ENCODE results near the gene EFCAB10.

EFCAB10 gene

DNA sequence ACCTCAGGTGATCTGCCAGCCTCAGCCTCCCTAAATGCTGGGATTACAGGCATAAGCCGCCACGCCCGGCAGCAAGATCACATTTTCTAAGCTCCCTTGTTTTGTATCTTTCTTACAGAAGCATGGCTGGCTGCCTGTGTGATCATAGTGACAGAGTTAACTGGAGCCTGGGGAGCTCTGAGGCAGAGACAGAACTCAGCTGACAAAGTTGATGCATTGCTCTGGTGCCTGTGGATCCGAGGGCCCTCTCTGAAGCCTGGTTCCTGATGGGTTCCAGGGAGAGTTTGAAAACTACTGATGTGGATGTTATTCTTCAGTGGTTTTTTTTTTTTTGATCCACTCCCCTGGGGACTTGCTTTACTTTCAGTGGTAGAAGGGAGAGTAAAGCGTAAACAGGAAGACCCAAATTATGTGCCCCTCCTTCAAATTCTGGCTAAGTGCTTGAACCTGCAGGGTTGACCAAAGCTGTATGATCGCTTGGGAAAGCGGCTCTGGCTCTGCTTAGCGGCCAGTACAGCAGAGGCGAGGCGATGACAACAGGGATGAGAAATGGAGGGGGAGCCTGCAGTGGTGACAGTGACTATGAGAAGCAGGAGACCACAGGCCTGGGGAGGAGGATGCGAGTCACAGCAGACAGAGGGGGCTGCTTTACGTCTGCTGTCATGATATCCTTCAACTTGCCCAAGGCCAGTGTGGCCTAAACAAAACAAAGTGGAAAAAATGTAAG is 6.8 kb upstream of the EFCAB10 start:
- no peak for FAIRE-seq
- DNase-seq (ENCODE audit: insufficient read length, low spot score), result no peak
- TF ChIP-seq POLR2A (IDR thresholded peaks at IDR 0.05; ENCODE audit: low read depth, low read length), result no peak

GRCh38 chr7:105585850-105586500 is 4.7 kb upstream of the EFCAB10 start:
- FAIRE-seq, result no peak
- no peak for DNase-seq (ENCODE audit: insufficient read length, low spot score)
- TF ChIP-seq POLR2A (IDR thresholded peaks at IDR 0.05; ENCODE audit: low read depth, low read length), result no peak

DNA sequence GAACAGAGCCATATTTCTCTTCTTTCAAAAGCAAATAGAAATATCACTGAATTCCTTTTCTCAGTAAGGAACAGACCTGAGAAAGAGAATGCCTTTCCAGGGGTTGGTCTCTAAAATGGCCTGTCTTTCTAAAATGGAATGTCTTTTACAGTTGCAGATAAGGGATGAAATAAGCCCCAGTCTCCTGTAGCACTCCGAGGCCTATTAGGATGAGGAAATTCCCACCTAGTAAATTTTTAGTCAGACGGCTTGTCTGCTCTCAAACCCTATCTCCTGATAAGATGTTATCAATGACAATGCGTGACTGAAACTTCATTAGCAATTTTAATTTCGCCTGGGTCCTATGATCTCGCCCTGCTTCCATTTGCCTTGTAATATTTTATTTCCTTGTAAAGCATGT is 2.9 kb upstream of the EFCAB10 start:
- TF ChIP-seq POLR2A (IDR thresholded peaks at IDR 0.05; ENCODE audit: low read depth, low read length), result no peak
- DNase-seq (ENCODE audit: insufficient read length, low spot score) (no peak), FAIRE-seq (no peak)

GRCh38 chr7:105583061-105583460 is 1.8 kb upstream of the EFCAB10 start:
- no peak for FAIRE-seq
- DNase-seq (ENCODE audit: insufficient read length, low spot score), result no peak
- TF ChIP-seq POLR2A (IDR thresholded peaks at IDR 0.05; ENCODE audit: low read depth, low read length), result no peak

DNA sequence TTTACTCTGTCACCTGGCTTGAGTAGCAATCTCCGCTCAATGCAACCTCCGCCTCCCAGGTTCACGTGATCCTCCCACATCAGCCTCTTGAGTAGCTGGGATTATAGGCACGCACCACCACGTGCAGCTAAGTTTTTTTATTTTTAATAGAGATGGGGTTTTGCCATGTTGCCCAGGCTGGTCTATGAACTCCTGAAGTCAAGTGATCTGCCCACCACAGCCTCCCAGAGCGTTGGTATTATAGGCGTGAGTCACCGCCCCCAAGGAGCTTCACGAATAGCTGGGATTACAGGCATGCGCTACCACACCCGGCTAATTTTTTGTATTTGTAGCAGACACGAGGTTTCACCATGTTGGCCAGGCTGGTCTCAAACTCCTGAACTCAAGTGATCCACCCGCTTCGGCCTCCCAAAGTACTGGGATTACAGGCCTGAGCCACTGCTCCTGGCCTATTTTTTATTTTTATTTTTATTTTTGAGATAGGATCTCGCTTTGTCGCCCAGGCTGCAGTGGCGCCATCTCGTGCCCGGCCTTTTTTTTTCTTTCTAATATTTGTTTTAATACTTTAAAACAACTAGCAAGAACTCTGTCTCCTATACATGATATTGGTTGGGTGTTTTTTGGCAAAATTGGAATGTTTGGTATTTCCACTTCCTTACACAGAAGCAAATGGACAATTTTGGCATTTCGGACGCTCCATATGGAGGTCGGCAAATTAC is 1.1 kb downstream of the EFCAB10 start:
- no peak for DNase-seq (ENCODE audit: insufficient read length, low spot score)
- no peak for FAIRE-seq
- no peak for TF ChIP-seq POLR2A (IDR thresholded peaks at IDR 0.05; ENCODE audit: low read depth, low read length)

DNA sequence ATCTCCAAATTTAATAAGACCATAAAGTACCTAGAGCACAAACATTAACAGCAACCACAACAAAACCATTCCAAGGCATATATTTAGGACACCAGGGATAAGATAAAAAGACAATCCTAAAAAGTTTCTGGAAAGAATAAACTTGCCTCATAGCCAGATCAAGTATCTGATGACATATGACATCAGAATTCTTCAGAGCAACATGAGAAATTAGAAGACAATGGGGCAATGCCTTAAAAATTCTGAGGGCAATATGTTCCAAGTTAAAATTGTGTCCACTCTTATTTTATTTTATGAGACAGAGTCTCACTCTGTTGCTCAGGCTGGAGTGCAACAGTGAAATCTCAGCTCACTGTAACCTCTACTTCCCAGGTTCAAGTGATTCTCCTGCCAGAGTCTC is 2.8 kb downstream of the EFCAB10 start:
- DNase-seq (ENCODE audit: insufficient read length, low spot score) (no peak), FAIRE-seq (no peak)
- TF ChIP-seq POLR2A (IDR thresholded peaks at IDR 0.05; ENCODE audit: low read depth, low read length), result no peak

DNA sequence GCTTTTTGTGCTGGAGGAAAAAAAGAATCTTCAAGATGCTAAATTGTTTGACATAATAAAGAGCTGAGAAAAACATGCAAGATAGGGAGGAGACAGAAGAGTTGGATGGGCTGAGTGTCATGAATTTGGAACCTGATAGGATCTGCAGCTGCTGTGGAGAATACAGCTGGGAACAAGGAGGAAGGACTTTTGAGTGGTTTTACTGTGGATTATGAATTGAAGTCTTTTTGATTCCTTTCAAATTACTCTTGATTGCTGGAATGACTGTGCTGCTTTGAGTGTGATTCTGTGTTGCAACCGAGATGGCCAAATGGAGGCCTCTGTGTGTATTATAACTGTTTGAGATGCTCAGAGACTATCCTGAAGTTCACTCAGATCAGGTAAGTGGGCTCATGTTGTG is 4.0 kb downstream of the EFCAB10 start:
- TF ChIP-seq POLR2A (IDR thresholded peaks at IDR 0.05; ENCODE audit: low read depth, low read length), result no peak
- DNase-seq (ENCODE audit: insufficient read length, low spot score) (no peak), FAIRE-seq (no peak)

GRCh38 chr7:105571891-105572290 is 9.4 kb downstream of the EFCAB10 start:
- DNase-seq (ENCODE audit: insufficient read length, low spot score) (no peak), FAIRE-seq (no peak)
- no peak for TF ChIP-seq POLR2A (IDR thresholded peaks at IDR 0.05; ENCODE audit: low read depth, low read length)

- no peak for FAIRE-seq
- TF ChIP-seq POLR2A (IDR thresholded peaks at IDR 0.05; ENCODE audit: low read depth, low read length), result no peak
These were observed 13.5 kb downstream of the EFCAB10 start for GRCh38 chr7:105567821-105568220.

GRCh38 chr7:105567024-105567423 is 14.3 kb downstream of the EFCAB10 start:
- FAIRE-seq, result no peak
- no peak for DNase-seq (ENCODE audit: insufficient read length, low spot score)
- no peak for TF ChIP-seq POLR2A (IDR thresholded peaks at IDR 0.05; ENCODE audit: low read depth, low read length)

More at GRCh38 chr7:105567821-105568220, 13.5 kb downstream of the EFCAB10 start:
- DNase-seq (ENCODE audit: insufficient read length, low spot score), result no peak

- DNase-seq (ENCODE audit: insufficient read length, low spot score), result no peak
- FAIRE-seq, result no peak
- TF ChIP-seq POLR2A (IDR thresholded peaks at IDR 0.05; ENCODE audit: low read depth, low read length), result no peak
These were observed 16.1 kb downstream of the EFCAB10 start for GRCh38 chr7:105565190-105565589.

- TF ChIP-seq POLR2A (IDR thresholded peaks at IDR 0.05; ENCODE audit: low read depth, low read length), result no peak
- no peak for DNase-seq (ENCODE audit: insufficient read length, low spot score)
- no peak for FAIRE-seq
These were observed 21.4 kb downstream of the EFCAB10 start for GRCh38 chr7:105559926-105560325.

GRCh38 chr7:105538339-105538738 is 43.0 kb downstream of the EFCAB10 start:
- DNase-seq (ENCODE audit: insufficient read length, low spot score) (no peak), FAIRE-seq (no peak)
- TF ChIP-seq POLR2A (IDR thresholded peaks at IDR 0.05; ENCODE audit: low read depth, low read length), result no peak

GRCh38 chr7:105532709-105533460 is 48.4 kb downstream of the EFCAB10 start:
- no peak for TF ChIP-seq POLR2A (IDR thresholded peaks at IDR 0.05; ENCODE audit: low read depth, low read length)
- DNase-seq (ENCODE audit: insufficient read length, low spot score) (no peak), FAIRE-seq (no peak)

Measured in H54 (cell line).